ENCODE measurements around the gene ABR.
"Not testable (repeated sequence)": the region's sequence is repeated elsewhere in the genome, so short reads cannot be mapped to it uniquely, and the experiment has no call there.

The ABR gene

GRCh38 chr17:1047879-1048470 is 131.8 kb downstream of the ABR start:
- no peaks in the 10 kb centered on the region for H3K36me3 ChIP-seq (ENCODE audit: control insufficient read depth, insufficient read depth, low read length)
- no peak overlapping the region for H3K4me3 ChIP-seq (ENCODE audit: low read length)
- no peaks in the 10 kb centered on the region for H3K4me1 ChIP-seq (ENCODE audit: control insufficient read depth, insufficient read depth, low read length)
- no peak overlapping the region for H3K9ac ChIP-seq (ENCODE audit: low read length)
- no peaks in the 10 kb centered on the region for H3K27me3 ChIP-seq (ENCODE audit: control insufficient read depth, insufficient read depth, low read length)
- H3K9me3 ChIP-seq (ENCODE audit: control insufficient read depth, low read length) = no peaks in the 10 kb centered on the region

- Histone ChIP-seq H3K9ac (ENCODE audit: low read length) (no peak overlapping the region), H3K36me3 (ENCODE audit: control insufficient read depth, insufficient read depth, low read length) (peaks cover 6% of the 10 kb centered on the region), H3K4me3 (ENCODE audit: low read length) (no peak overlapping the region)
These were observed 132.5 kb downstream of the ABR start for GRCh38 chr17:1047177-1047878.

GRCh38 chr17:1045456-1045855 is 134.3 kb downstream of the ABR start:
- Histone ChIP-seq H3K4me3 (ENCODE audit: low read length) (no peak overlapping the region), H3K27me3 (ENCODE audit: control insufficient read depth, insufficient read depth, low read length) (no peaks in the 10 kb centered on the region), H3K4me1 (ENCODE audit: control insufficient read depth, insufficient read depth, low read length) (peaks cover 4% of the 10 kb centered on the region)

More at GRCh38 chr17:1047177-1047878, 132.5 kb downstream of the ABR start:
- Histone ChIP-seq H3K9me3 (ENCODE audit: control insufficient read depth, low read length) (no peaks in the 10 kb centered on the region), H3K27me3 (ENCODE audit: control insufficient read depth, insufficient read depth, low read length) (no peaks in the 10 kb centered on the region), H3K4me1 (ENCODE audit: control insufficient read depth, insufficient read depth, low read length) (no peaks in the 10 kb centered on the region)

GRCh38 chr17:1044387-1045009 is 135.3 kb downstream of the ABR start:
- Histone ChIP-seq H3K4me1 (ENCODE audit: control insufficient read depth, insufficient read depth, low read length) (peaks cover 13% of the 10 kb centered on the region), H3K36me3 (ENCODE audit: control insufficient read depth, insufficient read depth, low read length) (peaks cover 11% of the 10 kb centered on the region)
- H3K9ac ChIP-seq (ENCODE audit: low read length); H3K4me3 ChIP-seq (ENCODE audit: low read length); H3K9me3 ChIP-seq (ENCODE audit: control insufficient read depth, low read length); H3K27me3 ChIP-seq (ENCODE audit: control insufficient read depth, insufficient read depth, low read length): not testable (repeated sequence)

More at GRCh38 chr17:1045456-1045855, 134.3 kb downstream of the ABR start:
- H3K9me3 ChIP-seq (ENCODE audit: control insufficient read depth, low read length) = no peaks in the 10 kb centered on the region
- peaks cover 11% of the 10 kb centered on the region for H3K36me3 ChIP-seq (ENCODE audit: control insufficient read depth, insufficient read depth, low read length)
- H3K9ac ChIP-seq (ENCODE audit: low read length) = no peak overlapping the region

- H3K36me3 ChIP-seq (ENCODE audit: control insufficient read depth, insufficient read depth, low read length) = peaks cover 11% of the 10 kb centered on the region
- H3K4me1 ChIP-seq (ENCODE audit: control insufficient read depth, insufficient read depth, low read length) = peaks cover 20% of the 10 kb centered on the region
- H3K27me3 ChIP-seq (ENCODE audit: control insufficient read depth, insufficient read depth, low read length) = no peaks in the 10 kb centered on the region
- H3K4me3 ChIP-seq (ENCODE audit: low read length) = no peak overlapping the region
- H3K9ac ChIP-seq (ENCODE audit: low read length) = no peak overlapping the region
- no peaks in the 10 kb centered on the region for H3K9me3 ChIP-seq (ENCODE audit: control insufficient read depth, low read length)
These were observed 136.1 kb downstream of the ABR start for GRCh38 chr17:1043601-1044251.

GRCh38 chr17:1042486-1042885 is 137.3 kb downstream of the ABR start:
- Histone ChIP-seq H3K9me3 (ENCODE audit: control insufficient read depth, low read length) (no peaks in the 10 kb centered on the region), H3K4me1 (ENCODE audit: control insufficient read depth, insufficient read depth, low read length) (peaks cover 24% of the 10 kb centered on the region), H3K27me3 (ENCODE audit: control insufficient read depth, insufficient read depth, low read length) (no peaks in the 10 kb centered on the region), H3K9ac (ENCODE audit: low read length) (no peak overlapping the region), H3K36me3 (ENCODE audit: control insufficient read depth, insufficient read depth, low read length) (peaks cover 11% of the 10 kb centered on the region), H3K4me3 (ENCODE audit: low read length) (no peak overlapping the region)

- Histone ChIP-seq H3K4me3 (ENCODE audit: low read length) (no peak overlapping the region), H3K27me3 (ENCODE audit: control insufficient read depth, insufficient read depth, low read length) (no peaks in the 10 kb centered on the region), H3K36me3 (ENCODE audit: control insufficient read depth, insufficient read depth, low read length) (peaks cover 11% of the 10 kb centered on the region), H3K4me1 (ENCODE audit: control insufficient read depth, insufficient read depth, low read length) (peaks cover 24% of the 10 kb centered on the region), H3K9ac (ENCODE audit: low read length) (no peak overlapping the region), H3K9me3 (ENCODE audit: control insufficient read depth, low read length) (no peaks in the 10 kb centered on the region)
These were observed 138.0 kb downstream of the ABR start for GRCh38 chr17:1041746-1042145.

- H3K9me3 ChIP-seq (ENCODE audit: control insufficient read depth, low read length) = no peaks in the 10 kb centered on the region
- H3K4me1 ChIP-seq (ENCODE audit: control insufficient read depth, insufficient read depth, low read length) = peaks cover 24% of the 10 kb centered on the region
- peak overlapping the region; percentile 39 for H3K9ac ChIP-seq (ENCODE audit: low read length)
- H3K4me3 ChIP-seq (ENCODE audit: low read length) = no peak overlapping the region
- peaks cover 11% of the 10 kb centered on the region for H3K36me3 ChIP-seq (ENCODE audit: control insufficient read depth, insufficient read depth, low read length)
- H3K27me3 ChIP-seq (ENCODE audit: control insufficient read depth, insufficient read depth, low read length) = no peaks in the 10 kb centered on the region
These were observed 139.6 kb downstream of the ABR start for GRCh38 chr17:1040216-1040600.

GRCh38 chr17:1039511-1040215 is 140.1 kb downstream of the ABR start:
- peak overlapping the region; percentile 18 for H3K9ac ChIP-seq (ENCODE audit: low read length)
- H3K4me3 ChIP-seq (ENCODE audit: low read length) = no peak overlapping the region
- peaks cover 11% of the 10 kb centered on the region for H3K36me3 ChIP-seq (ENCODE audit: control insufficient read depth, insufficient read depth, low read length)
- peaks cover 24% of the 10 kb centered on the region for H3K4me1 ChIP-seq (ENCODE audit: control insufficient read depth, insufficient read depth, low read length)
- H3K9me3 ChIP-seq (ENCODE audit: control insufficient read depth, low read length) = no peaks in the 10 kb centered on the region
- no peaks in the 10 kb centered on the region for H3K27me3 ChIP-seq (ENCODE audit: control insufficient read depth, insufficient read depth, low read length)

GRCh38 chr17:1039123-1039507 is 140.7 kb downstream of the ABR start:
- peaks cover 24% of the 10 kb centered on the region for H3K4me1 ChIP-seq (ENCODE audit: control insufficient read depth, insufficient read depth, low read length)
- H3K9ac ChIP-seq (ENCODE audit: low read length) = peak overlapping the region; percentile 18
- H3K27me3 ChIP-seq (ENCODE audit: control insufficient read depth, insufficient read depth, low read length) = no peaks in the 10 kb centered on the region
- H3K4me3 ChIP-seq (ENCODE audit: low read length) = no peak overlapping the region
- H3K9me3 ChIP-seq (ENCODE audit: control insufficient read depth, low read length) = no peaks in the 10 kb centered on the region
- H3K36me3 ChIP-seq (ENCODE audit: control insufficient read depth, insufficient read depth, low read length) = peaks cover 11% of the 10 kb centered on the region

GRCh38 chr17:1038459-1039122 is 141.2 kb downstream of the ABR start:
- H3K4me3 ChIP-seq (ENCODE audit: low read length) = no peak overlapping the region
- H3K36me3 ChIP-seq (ENCODE audit: control insufficient read depth, insufficient read depth, low read length) = peaks cover 11% of the 10 kb centered on the region
- no peaks in the 10 kb centered on the region for H3K27me3 ChIP-seq (ENCODE audit: control insufficient read depth, insufficient read depth, low read length)
- H3K9ac ChIP-seq (ENCODE audit: low read length) = peak overlapping the region; percentile 18
- peaks cover 24% of the 10 kb centered on the region for H3K4me1 ChIP-seq (ENCODE audit: control insufficient read depth, insufficient read depth, low read length)
- no peaks in the 10 kb centered on the region for H3K9me3 ChIP-seq (ENCODE audit: control insufficient read depth, low read length)
